Measurements from ENCODE around the gene EPG5. TPM values are rescaled to one million over a fixed set of nuclear protein-coding genes. Genes with fewer than 3 reads are reported as not detected.

Gene EPG5
- total RNA-seq, 1 donor from 2014 or later, result 29.0 TPM

- no peak overlapping the region for H3K27ac Mint-ChIP-seq (ENCODE audit: unreplicated experiment)
- FAIRE-seq, result no peak
These were observed 75.3 kb downstream of the EPG5 start for GRCh38 chr18:45891806-45892205.

GRCh38 chr18:45890606-45891005 lies 76.5 kb downstream of the EPG5 start:
- H3K9me3 Mint-ChIP-seq (ENCODE audit: unreplicated experiment), result no peaks in the 10 kb centered on the region
- no peak overlapping the region for H3K4me3 ChIP-seq (ENCODE audit: insufficient read depth, low read depth, low read length)
- no peak overlapping the region for H3K4me2 ChIP-seq (ENCODE audit: low read length)
- TF ChIP-seq EZH2 (IDR thresholded peaks at IDR 0.05; ENCODE audit: insufficient read depth, low read length) (no peak), CTCF (IDR thresholded peaks at IDR 0.05; ENCODE audit: insufficient read depth, low read depth, low read length) (no peak)
- H3K27ac ChIP-seq (ENCODE audit: low read depth, low read length), result no peak overlapping the region
- no peak overlapping the region for H3K4me3 Mint-ChIP-seq (ENCODE audit: unreplicated experiment)
- H3K9ac ChIP-seq (ENCODE audit: low read length), result no peak overlapping the region
- H3K79me2 ChIP-seq (ENCODE audit: insufficient read depth, low read length), result no peaks in the 10 kb centered on the region
- H4K20me1 ChIP-seq (ENCODE audit: insufficient read depth, low read length), result no peaks in the 10 kb centered on the region
- H3K4me1 Mint-ChIP-seq (ENCODE audit: low read depth, unreplicated experiment), result no peaks in the 10 kb centered on the region
- FAIRE-seq (no peak), DNase-seq (ENCODE audit: low read depth) (no peak)
- no peaks in the 10 kb centered on the region for H3K9me3 ChIP-seq (ENCODE audit: insufficient read depth, low read depth, low read length)
- no peak overlapping the region for H2AFZ ChIP-seq (ENCODE audit: low read depth, low read length)
- H3K27me3 Mint-ChIP-seq (ENCODE audit: low read depth, unreplicated experiment), result no peaks in the 10 kb centered on the region
- peaks cover 4% of the 10 kb centered on the region for H3K36me3 Mint-ChIP-seq (ENCODE audit: low read depth, unreplicated experiment)
- H3K36me3 ChIP-seq (ENCODE audit: insufficient read depth, low read length), result peaks cover 24% of the 10 kb centered on the region
- H3K4me1 ChIP-seq (ENCODE audit: insufficient read depth, low read length), result no peaks in the 10 kb centered on the region
- no peaks in the 10 kb centered on the region for H3K27me3 ChIP-seq (ENCODE audit: insufficient read depth, low read length)
- H3K27ac Mint-ChIP-seq (ENCODE audit: unreplicated experiment), result no peak overlapping the region

More at GRCh38 chr18:45891806-45892205, 75.3 kb downstream of the EPG5 start:
- no peaks in the 10 kb centered on the region for H3K27me3 Mint-ChIP-seq (ENCODE audit: low read depth, unreplicated experiment)
- Histone ChIP-seq H3K27me3 (ENCODE audit: insufficient read depth, low read length) (no peaks in the 10 kb centered on the region), H2AFZ (ENCODE audit: low read depth, low read length) (no peak overlapping the region), H3K79me2 (ENCODE audit: insufficient read depth, low read length) (no peaks in the 10 kb centered on the region), H3K27ac (ENCODE audit: low read depth, low read length) (no peak overlapping the region), H3K9ac (ENCODE audit: low read length) (no peak overlapping the region), H4K20me1 (ENCODE audit: insufficient read depth, low read length) (no peaks in the 10 kb centered on the region), H3K4me1 (ENCODE audit: insufficient read depth, low read length) (no peaks in the 10 kb centered on the region), H3K4me3 (ENCODE audit: insufficient read depth, low read depth, low read length) (no peak overlapping the region), H3K36me3 (ENCODE audit: insufficient read depth, low read length) (peaks cover 24% of the 10 kb centered on the region), H3K9me3 (ENCODE audit: insufficient read depth, low read depth, low read length) (no peaks in the 10 kb centered on the region), H3K4me2 (ENCODE audit: low read length) (no peak overlapping the region)
- no peaks in the 10 kb centered on the region for H3K9me3 Mint-ChIP-seq (ENCODE audit: unreplicated experiment)
- DNase-seq (ENCODE audit: low read depth), result no peak
- peaks cover 7% of the 10 kb centered on the region for H3K36me3 Mint-ChIP-seq (ENCODE audit: low read depth, unreplicated experiment)
- no peaks in the 10 kb centered on the region for H3K4me1 Mint-ChIP-seq (ENCODE audit: low read depth, unreplicated experiment)
- H3K4me3 Mint-ChIP-seq (ENCODE audit: unreplicated experiment), result no peak overlapping the region
- TF ChIP-seq CTCF (IDR thresholded peaks at IDR 0.05; ENCODE audit: insufficient read depth, low read depth, low read length) (no peak), EZH2 (IDR thresholded peaks at IDR 0.05; ENCODE audit: insufficient read depth, low read length) (no peak)

GRCh38 chr18:45889419-45890064 lies 77.6 kb downstream of the EPG5 start:
- Mint-ChIP-seq H3K4me1 (ENCODE audit: low read depth, unreplicated experiment) (no peaks in the 10 kb centered on the region), H3K27me3 (ENCODE audit: low read depth, unreplicated experiment) (no peaks in the 10 kb centered on the region), H3K4me3 (ENCODE audit: unreplicated experiment) (no peak overlapping the region), H3K9me3 (ENCODE audit: unreplicated experiment) (no peaks in the 10 kb centered on the region), H3K36me3 (ENCODE audit: low read depth, unreplicated experiment) (peaks cover 4% of the 10 kb centered on the region), H3K27ac (ENCODE audit: unreplicated experiment) (no peak overlapping the region)
- Histone ChIP-seq H4K20me1 (ENCODE audit: insufficient read depth, low read length) (no peaks in the 10 kb centered on the region), H3K4me3 (ENCODE audit: insufficient read depth, low read depth, low read length) (no peak overlapping the region), H3K79me2 (ENCODE audit: insufficient read depth, low read length) (no peaks in the 10 kb centered on the region), H3K27ac (ENCODE audit: low read depth, low read length) (no peak overlapping the region), H3K9me3 (ENCODE audit: insufficient read depth, low read depth, low read length) (no peaks in the 10 kb centered on the region), H3K36me3 (ENCODE audit: insufficient read depth, low read length) (peaks cover 25% of the 10 kb centered on the region), H3K9ac (ENCODE audit: low read length) (no peak overlapping the region), H3K27me3 (ENCODE audit: insufficient read depth, low read length) (no peaks in the 10 kb centered on the region), H3K4me1 (ENCODE audit: insufficient read depth, low read length) (no peaks in the 10 kb centered on the region), H3K4me2 (ENCODE audit: low read length) (no peak overlapping the region), H2AFZ (ENCODE audit: low read depth, low read length) (no peak overlapping the region)
- DNase-seq (ENCODE audit: low read depth), result no peak
- TF ChIP-seq EZH2 (IDR thresholded peaks at IDR 0.05; ENCODE audit: insufficient read depth, low read length), result no peak
- TF ChIP-seq CTCF (IDR thresholded peaks at IDR 0.05; ENCODE audit: insufficient read depth, low read depth, low read length), result no peak
- no peak for FAIRE-seq
